GM18507 (cell line): ENCODE measurements around the gene PRKCA.
"Not testable (repeated sequence)": the region's sequence is repeated elsewhere in the genome, so short reads cannot be mapped to it uniquely, and the experiment has no call there.

Source experiments
- DNase-seq: peaks from one replicate; pipeline ENCODE4 v3.0.0; 2011; ENCODE audit warnings: low read depth; ENCODE audit not compliant: insufficient read length; ENCODE audit errors: extremely low spot score
- FAIRE-seq: peaks from 2 replicates; lab custom pipeline; 2011; peaks lifted over from hg19 to GRCh38; lab: Jason Lieb, UNC

PRKCA gene

GRCh38 chr17:66285149-66285548 lies 17.3 kb upstream of the PRKCA start:
- FAIRE-seq (no peak), DNase-seq (no peak)

- DNase-seq = no peak
- FAIRE-seq = no peak
These were observed 14.5 kb upstream of the PRKCA start for GRCh38 chr17:66287911-66288310.

- DNase-seq = no peak
These were observed 12.2 kb upstream of the PRKCA start for GRCh38 chr17:66290101-66290722.

GRCh38 chr17:66292353-66292752 lies 10.1 kb upstream of the PRKCA start:
- DNase-seq (no peak), FAIRE-seq (no peak)

More at GRCh38 chr17:66290101-66290722, 12.2 kb upstream of the PRKCA start:
- no peak for FAIRE-seq

- FAIRE-seq (no peak), DNase-seq (no peak)
These were observed 6.1 kb upstream of the PRKCA start for GRCh38 chr17:66296289-66296725.

GRCh38 chr17:66297443-66297842 lies 5.0 kb upstream of the PRKCA start:
- FAIRE-seq, DNase-seq: not testable (repeated sequence)

GRCh38 chr17:66299711-66300110 lies 2.7 kb upstream of the PRKCA start:
- no peak for DNase-seq
- no peak for FAIRE-seq

- FAIRE-seq (no peak), DNase-seq (no peak)
These were observed 1.5 kb upstream of the PRKCA start for GRCh38 chr17:66300956-66301355.

GRCh38 chr17:66301367-66301863 lies 998 bp upstream of the PRKCA start:
- no peak for DNase-seq
- no peak for FAIRE-seq

GRCh38 chr17:66302761-66303626 lies 581 bp downstream of the PRKCA start:
- FAIRE-seq (no peak), DNase-seq (no peak)

GRCh38 chr17:66304304-66305174 lies 2.1 kb downstream of the PRKCA start:
- no peak for DNase-seq
- FAIRE-seq = no peak

- DNase-seq (no peak), FAIRE-seq (no peak)
These were observed 4.0 kb downstream of the PRKCA start for GRCh38 chr17:66306446-66306845.

GRCh38 chr17:66307257-66307656 lies 4.8 kb downstream of the PRKCA start:
- no peak for FAIRE-seq
- no peak for DNase-seq

GRCh38 chr17:66308856-66309255 lies 6.4 kb downstream of the PRKCA start:
- DNase-seq (no peak), FAIRE-seq (no peak)

GRCh38 chr17:66309793-66310192 lies 7.4 kb downstream of the PRKCA start:
- DNase-seq (no peak), FAIRE-seq (no peak)

GRCh38 chr17:66310528-66311148 lies 8.2 kb downstream of the PRKCA start:
- FAIRE-seq (no peak), DNase-seq (no peak)

- FAIRE-seq (no peak), DNase-seq (no peak)
These were observed 10.5 kb downstream of the PRKCA start for GRCh38 chr17:66312912-66313311.

GRCh38 chr17:66313325-66313724 lies 10.9 kb downstream of the PRKCA start:
- no peak for DNase-seq
- FAIRE-seq = no peak

GRCh38 chr17:66313995-66314659 lies 11.7 kb downstream of the PRKCA start:
- FAIRE-seq (no peak), DNase-seq (no peak)
